HFFc6 (cell line): ENCODE results near the gene TREH. TPM values are rescaled to one million over a fixed set of nuclear protein-coding genes. Genes with fewer than 3 reads are reported as not detected.

Experiments used
- DNase-seq: peaks from one replicate; pipeline ENCODE4 v3.0.0-alpha.2; 2018
- H3K27ac Mint-ChIP-seq: 2 replicates; pipeline ENCODE4 v1.8.0; 2020; ENCODE audit warnings: mild to moderate bottlenecking, mixed read lengths
- H3K27me3 Mint-ChIP-seq: 2 replicates; pipeline ENCODE4 v1.8.0; 2021; ENCODE audit warnings: mild to moderate bottlenecking, moderate library complexity, mixed read lengths; ENCODE audit not compliant: insufficient read depth
- H3K36me3 Mint-ChIP-seq: 2 replicates; pipeline ENCODE4 v1.8.0; 2021; ENCODE audit warnings: low read depth, mixed read lengths
- H3K4me1 Mint-ChIP-seq: 2 replicates; pipeline ENCODE4 v1.8.0; 2020; ENCODE audit warnings: low read depth, mixed read lengths
- H3K4me3 Mint-ChIP-seq: 2 replicates; pipeline ENCODE4 v1.8.0; 2020; ENCODE audit warnings: mild to moderate bottlenecking, moderate library complexity, mixed read lengths
- H3K9me3 Mint-ChIP-seq: 2 replicates; pipeline ENCODE4 v1.8.0; 2020; ENCODE audit warnings: mild to moderate bottlenecking, mixed read lengths
- CTCF ChIP-seq: fragments of 200-600 bp; sonication (generic); IDR thresholded peaks from 2 replicates; pipeline ENCODE4 v1.5.0; 2021; ENCODE audit warnings: antibody characterized with exemption, mild to moderate bottlenecking
- total RNA-seq, 6 experiments: library from RNA; stranded (reverse); fragmentation: NEBNext Ultra II Directional; extraction: Animal tissue kit (Norgen Biotek cat#: 25700); gene quantifications; 2 replicates in 1 of 6; 3 replicates in 5 of 6; pipeline ENCODE4 v1.2.3, GENCODE V29; 2021

Gene TREH
- total RNA-seq, 6 experiments from 2014 or later, result 0.07 TPM; not detected in 5

GRCh38 chr11:118671254-118671653, 8.2 kb downstream of the TREH start:
- H3K36me3 Mint-ChIP-seq, result no peaks in the 10 kb centered on the region
- no peak overlapping the region for H3K4me3 Mint-ChIP-seq
- peaks cover 5% of the 10 kb centered on the region for H3K27me3 Mint-ChIP-seq
- no peak overlapping the region for H3K27ac Mint-ChIP-seq
- no peak for DNase-seq
- TF ChIP-seq CTCF, result no peak
- H3K9me3 Mint-ChIP-seq, result no peaks in the 10 kb centered on the region
- no peaks in the 10 kb centered on the region for H3K4me1 Mint-ChIP-seq

- no peak for DNase-seq
- H3K4me1 Mint-ChIP-seq, result no peaks in the 10 kb centered on the region
- H3K4me3 Mint-ChIP-seq, result no peak overlapping the region
- no peaks in the 10 kb centered on the region for H3K9me3 Mint-ChIP-seq
- H3K27me3 Mint-ChIP-seq, result peaks cover 11% of the 10 kb centered on the region
- H3K27ac Mint-ChIP-seq, result no peak overlapping the region
- TF ChIP-seq CTCF, result no peak
- H3K36me3 Mint-ChIP-seq, result no peaks in the 10 kb centered on the region
Measured at GRCh38 chr11:118670063-118670462, 9.4 kb downstream of the TREH start.

- H3K4me1 Mint-ChIP-seq, result no peaks in the 10 kb centered on the region
- DNase-seq, result no peak
- H3K4me3 Mint-ChIP-seq, result no peak overlapping the region
- TF ChIP-seq CTCF, result no peak
- no peaks in the 10 kb centered on the region for H3K9me3 Mint-ChIP-seq
- peaks cover 16% of the 10 kb centered on the region for H3K27me3 Mint-ChIP-seq
- H3K36me3 Mint-ChIP-seq, result peaks cover 4% of the 10 kb centered on the region; the same call in 1 of the 2 replicates
- no peak overlapping the region for H3K27ac Mint-ChIP-seq
Measured at GRCh38 chr11:118666371-118666770, 13.1 kb downstream of the TREH start.

- Mint-ChIP-seq H3K4me3 (no peak overlapping the region), H3K9me3 (no peaks in the 10 kb centered on the region), H3K36me3 (peaks cover 4% of the 10 kb centered on the region; the same call in 1 of the 2 replicates), H3K4me1 (no peaks in the 10 kb centered on the region), H3K27ac (no peak overlapping the region), H3K27me3 (peaks cover 20% of the 10 kb centered on the region)
- TF ChIP-seq CTCF, result no peak
- no peak for DNase-seq
Measured at GRCh38 chr11:118663902-118664301, 15.5 kb downstream of the TREH start.

- H3K4me1 Mint-ChIP-seq, result no peaks in the 10 kb centered on the region
- TF ChIP-seq CTCF, result no peak
- H3K9me3 Mint-ChIP-seq, result no peaks in the 10 kb centered on the region
- H3K27me3 Mint-ChIP-seq, result peaks cover 20% of the 10 kb centered on the region
- H3K4me3 Mint-ChIP-seq, result no peak overlapping the region; the same call in 1 of the 2 replicates
- H3K27ac Mint-ChIP-seq, result no peak overlapping the region
- no peak for DNase-seq
- H3K36me3 Mint-ChIP-seq, result peaks cover 4% of the 10 kb centered on the region; the same call in 1 of the 2 replicates
Measured at GRCh38 chr11:118663381-118663780, 16.1 kb downstream of the TREH start.
